GM11168 (cell line): ENCODE measurements around the gene PSMD12.
"Not testable (repeated sequence)": the region's sequence is repeated elsewhere in the genome, so short reads cannot be mapped to it uniquely, and the experiment has no call there.

ENCODE experiments used
- in situ Hi-C: fragments of 300-500 bp; cut with MboI; formaldehyde crosslinking; loops from one replicate; pipeline ENCODE4 v1.12.0; 2022; ENCODE audit warnings: low sequenced_read_pairs; ENCODE audit not compliant: unreplicated experiment

The PSMD12 gene

GRCh38 chr17:67321486-67321885 lies 44.9 kb downstream of the PSMD12 start:
- in situ Hi-C loops, result not testable (repeated sequence)

GRCh38 chr17:67316781-67317180 lies 49.6 kb downstream of the PSMD12 start:
- in situ Hi-C loops, result no loop called here

DNA sequence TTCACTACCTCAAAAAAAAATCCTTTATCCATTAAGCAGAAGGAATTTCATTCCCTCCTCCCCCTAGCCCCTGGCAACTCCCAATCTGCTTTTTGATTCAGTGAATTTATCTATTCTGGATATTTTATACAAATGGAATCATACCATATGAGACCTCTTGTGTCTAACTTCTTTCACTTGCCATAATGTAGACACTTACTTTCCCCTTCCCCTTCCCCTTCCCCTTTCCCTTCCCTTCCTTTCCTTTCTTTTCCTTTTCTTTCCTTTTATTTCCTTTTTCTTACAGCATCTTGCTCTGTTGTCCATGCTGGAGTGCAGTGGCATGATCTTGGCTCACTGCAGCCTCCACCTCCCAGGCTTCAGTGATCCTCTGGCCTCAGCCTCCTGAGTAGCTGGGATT lies 50.5 kb downstream of the PSMD12 start:
- in situ Hi-C loops, result no loop called here

DNA sequence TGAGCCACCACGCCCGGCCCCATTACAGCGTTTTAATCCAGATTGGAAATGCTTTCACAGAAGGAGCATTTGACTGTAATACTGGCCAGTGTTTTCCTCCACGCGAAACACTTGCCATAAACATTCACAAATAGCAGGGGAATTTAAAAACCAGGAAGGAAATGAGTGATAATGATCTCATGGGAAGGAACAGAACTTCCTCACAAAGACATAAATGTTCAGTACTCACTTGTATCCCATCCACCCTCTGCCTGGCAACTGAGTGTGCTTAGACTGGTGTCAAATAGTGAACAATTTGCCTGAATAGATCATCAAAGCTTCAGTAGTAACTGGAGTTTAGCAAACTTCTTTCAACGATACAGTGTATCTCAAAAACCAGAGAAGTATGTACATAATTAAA lies 54.1 kb downstream of the PSMD12 start:
- in situ Hi-C loops, result no loop called here

- in situ Hi-C loops, result no loop called here
Measured at GRCh38 chr17:67311575-67311974, 54.8 kb downstream of the PSMD12 start.

- in situ Hi-C loops, result no loop called here
Measured at GRCh38 chr17:67310406-67310805, 56.0 kb downstream of the PSMD12 start.

- in situ Hi-C loops, result not testable (repeated sequence)
Measured at GRCh38 chr17:67305446-67306235, 60.7 kb downstream of the PSMD12 start.

DNA sequence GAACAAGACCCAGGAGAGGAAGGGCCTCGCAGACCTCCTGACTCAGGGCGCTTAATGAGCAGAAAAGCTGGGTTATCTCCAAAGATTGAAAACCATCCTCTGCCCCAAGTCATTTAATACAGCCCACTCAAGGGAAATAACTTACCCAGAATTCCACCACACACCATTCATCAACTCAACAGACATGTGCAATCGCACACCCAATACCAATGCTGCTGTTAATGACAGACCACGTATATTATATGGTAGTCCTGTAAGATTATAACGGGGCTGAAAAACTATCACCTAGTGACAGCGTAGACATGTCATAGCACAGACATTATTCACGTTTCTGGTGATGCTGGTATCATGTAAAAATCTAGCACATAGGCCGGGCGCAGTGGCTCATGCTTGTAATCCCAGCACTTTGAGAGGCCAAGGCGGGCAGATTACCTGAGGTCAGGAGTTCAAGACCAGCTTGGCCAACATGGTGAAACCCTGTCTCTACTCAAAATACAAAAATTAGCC lies 68.9 kb downstream of the PSMD12 start:
- in situ Hi-C loops, result loop anchor here (10.0 kb wide), 1 partner anchor 573 kb away; no protein-coding TSS in a partner anchor

DNA sequence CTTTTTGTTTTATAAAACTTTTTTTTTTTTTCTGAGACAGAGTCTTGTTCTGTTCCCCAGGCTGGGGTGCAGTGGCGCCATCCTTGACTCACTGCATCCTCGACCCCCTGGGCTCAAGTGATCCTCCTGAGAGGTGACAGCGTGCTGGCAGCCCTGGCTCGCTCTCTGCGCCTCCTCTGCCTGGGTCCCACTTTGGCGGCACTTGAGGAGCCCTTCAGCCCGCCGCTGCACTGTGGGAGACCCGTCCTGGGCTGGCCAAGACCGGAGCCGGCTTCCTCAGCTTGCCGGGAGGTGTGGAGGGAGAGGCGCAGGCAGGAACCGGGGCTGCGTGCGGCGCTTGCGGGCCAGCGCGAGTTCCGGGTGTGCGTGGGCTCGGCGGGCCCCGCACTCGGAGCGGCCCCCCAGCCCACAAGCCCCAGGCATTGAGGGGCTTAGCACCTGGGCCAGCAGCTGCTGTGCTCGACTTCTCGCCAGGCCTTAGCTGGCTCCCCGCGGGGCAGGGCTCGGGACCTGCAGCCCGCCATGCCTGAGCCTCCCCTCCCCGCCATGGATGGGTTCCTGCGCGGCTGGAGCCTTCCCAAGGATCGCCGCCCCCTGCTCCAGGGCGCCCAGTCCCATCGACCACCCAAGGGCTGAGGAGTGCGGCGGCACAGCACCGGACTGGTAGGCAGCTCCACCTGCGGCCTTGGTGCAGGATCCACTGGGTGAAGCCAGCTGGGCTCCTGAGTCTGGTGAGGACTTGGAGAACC lies 71.8 kb downstream of the PSMD12 start:
- in situ Hi-C loops, result loop anchor here (10.0 kb wide), 1 partner anchor 570 kb away; no protein-coding TSS in a partner anchor

- in situ Hi-C loops, result loop anchor here (10.0 kb wide), 1 partner anchor 569 kb away; no protein-coding TSS in a partner anchor
Measured at GRCh38 chr17:67293251-67294203, 72.8 kb downstream of the PSMD12 start.

- in situ Hi-C loops, result loop anchor here (10.0 kb wide), 1 partner anchor 566 kb away; no protein-coding TSS in a partner anchor
Measured at GRCh38 chr17:67290711-67291291, 75.6 kb downstream of the PSMD12 start.

- in situ Hi-C loops, result loop anchor here (10.0 kb wide), 1 partner anchor 565 kb away; no protein-coding TSS in a partner anchor
Measured at GRCh38 chr17:67290244-67290643, 76.1 kb downstream of the PSMD12 start.

GRCh38 chr17:67289181-67289876 lies 77.0 kb downstream of the PSMD12 start:
- in situ Hi-C loops, result no loop called here
